GM21515 (cell line): ENCODE results near the gene DAB2IP.
"Not testable (repeated sequence)": the region's sequence is repeated elsewhere in the genome, so short reads cannot be mapped to it uniquely, and the experiment has no call there.

Experiments
- ATAC-seq: cut with Tn5 transposase; IDR thresholded peaks from one replicate; pipeline ENCODE4 v1.9.1; 2021; ENCODE audit not compliant: unreplicated experiment

The DAB2IP gene

GRCh38 chr9:121643473-121643872 is 8.0 kb upstream of the DAB2IP start:
- no peak for ATAC-seq

- ATAC-seq = not testable (repeated sequence)
Observed at GRCh38 chr9:121644040-121644439, 7.4 kb upstream of the DAB2IP start.

GRCh38 chr9:121645003-121645402 is 6.4 kb upstream of the DAB2IP start:
- ATAC-seq = no peak

GRCh38 chr9:121645853-121646807 is 5.3 kb upstream of the DAB2IP start:
- ATAC-seq = no peak

GRCh38 chr9:121646992-121647391 is 4.4 kb upstream of the DAB2IP start:
- no peak for ATAC-seq

GRCh38 chr9:121648172-121648571 is 3.3 kb upstream of the DAB2IP start:
- ATAC-seq = no peak

- no peak for ATAC-seq
Observed at GRCh38 chr9:121648799-121649198, 2.6 kb upstream of the DAB2IP start.

GRCh38 chr9:121649476-121650216 is 1.8 kb upstream of the DAB2IP start:
- no peak for ATAC-seq

GRCh38 chr9:121650217-121651007 is 1.0 kb upstream of the DAB2IP start:
- ATAC-seq = no peak

- ATAC-seq = no peak
Observed at GRCh38 chr9:121651008-121651294, 483 bp upstream of the DAB2IP start.

- ATAC-seq = no peak
Observed at GRCh38 chr9:121652021-121652837, 795 bp downstream of the DAB2IP start.

GRCh38 chr9:121652838-121653231 is 1.4 kb downstream of the DAB2IP start:
- ATAC-seq = no peak

GRCh38 chr9:121654499-121655140 is 3.2 kb downstream of the DAB2IP start:
- no peak for ATAC-seq

GRCh38 chr9:121655231-121655755 is 3.9 kb downstream of the DAB2IP start:
- no peak for ATAC-seq

- ATAC-seq = no peak
Observed at GRCh38 chr9:121656941-121657470, 5.6 kb downstream of the DAB2IP start.

- ATAC-seq = no peak
Observed at GRCh38 chr9:121658166-121658565, 6.7 kb downstream of the DAB2IP start.

- no peak for ATAC-seq
Observed at GRCh38 chr9:121658591-121658990, 7.2 kb downstream of the DAB2IP start.

GRCh38 chr9:121660367-121660766 is 8.9 kb downstream of the DAB2IP start:
- ATAC-seq = no peak

GRCh38 chr9:121660876-121661275 is 9.4 kb downstream of the DAB2IP start:
- no peak for ATAC-seq

GRCh38 chr9:121661328-121661727 is 9.9 kb downstream of the DAB2IP start:
- ATAC-seq = no peak
